HG02623 (cell line): Measurements from ENCODE around the gene CYP3A7.
"Not testable (repeated sequence)": the region's sequence is repeated elsewhere in the genome, so short reads cannot be mapped to it uniquely, and the experiment has no call there.

ENCODE experiments used
- ATAC-seq: cut with Tn5 transposase; IDR thresholded peaks from one replicate; pipeline ENCODE4 v1.9.1; 2021; ENCODE audit warnings: moderate library complexity; ENCODE audit not compliant: unreplicated experiment

Gene CYP3A7

DNA sequence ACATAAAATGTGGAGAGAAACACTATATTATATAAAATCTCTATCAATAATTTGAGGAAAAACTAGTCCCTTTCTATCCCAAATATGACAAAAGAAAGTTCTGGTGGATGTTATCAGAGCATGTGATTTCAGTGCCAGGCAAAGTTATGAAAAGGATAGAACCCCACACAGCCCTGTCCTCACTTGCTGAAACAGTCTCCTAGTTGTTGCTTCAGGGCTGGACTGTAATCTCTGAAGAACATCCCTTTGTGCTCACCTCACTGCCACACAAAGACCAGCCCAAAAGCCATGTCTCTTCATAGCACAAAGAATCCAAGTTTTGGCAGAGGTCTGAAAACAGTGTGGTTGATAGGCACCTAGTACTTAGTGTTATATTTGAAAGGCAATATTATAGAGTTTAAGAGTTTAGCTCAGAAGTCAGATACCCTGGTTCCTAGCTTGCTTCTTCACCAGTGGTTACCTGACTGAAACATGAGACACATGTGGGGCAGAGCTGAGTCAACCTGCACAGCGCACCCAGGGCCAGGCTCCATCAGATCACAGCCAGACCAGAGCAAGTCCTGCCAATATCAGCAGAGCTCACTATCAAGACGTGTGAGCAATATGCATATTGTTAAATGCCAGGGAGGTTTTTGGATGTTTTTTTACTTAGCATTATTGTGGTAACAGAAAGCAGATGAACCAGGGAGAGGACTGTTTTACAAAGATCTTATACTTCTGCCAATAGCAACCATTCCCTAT, 25.0 kb downstream of the CYP3A7 start:
- ATAC-seq: no peak

DNA sequence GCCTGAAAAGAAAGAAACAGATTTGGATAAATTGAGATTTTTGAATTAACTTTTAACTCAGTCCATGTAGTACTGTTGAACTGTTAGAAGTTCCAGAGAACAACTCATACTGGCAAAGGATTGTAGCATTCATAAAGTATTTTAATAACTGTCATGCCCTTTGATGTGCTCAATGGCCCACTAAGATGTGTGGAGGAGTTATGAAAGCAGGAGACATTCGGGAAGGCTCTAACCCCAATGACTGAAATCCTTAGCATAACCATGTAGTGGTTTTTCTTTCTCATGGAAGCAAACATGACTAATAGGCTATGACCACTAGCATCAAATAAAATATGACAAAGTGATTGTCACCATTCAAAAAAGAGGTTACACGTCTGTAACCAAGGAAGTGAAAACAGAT, 25.7 kb downstream of the CYP3A7 start:
- no peak for ATAC-seq

DNA sequence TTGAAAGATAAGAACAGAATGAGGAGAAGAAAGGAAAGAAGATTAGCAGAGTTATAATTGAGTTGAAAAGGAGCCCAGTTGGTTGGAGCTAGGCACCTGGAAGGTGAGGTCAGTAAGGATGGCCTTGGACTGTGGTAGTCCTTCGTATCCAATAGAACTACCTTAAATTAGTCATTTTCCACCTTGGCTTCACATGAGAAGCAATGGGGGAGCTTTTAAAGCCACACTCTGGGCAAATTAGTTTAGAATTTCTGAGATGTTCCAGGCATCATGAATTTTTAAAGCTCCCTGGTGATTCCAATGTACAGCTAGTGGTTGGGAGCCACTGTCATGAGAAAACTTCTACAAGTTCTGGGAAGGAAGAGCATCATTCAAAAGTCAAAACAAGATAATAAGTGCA, 27.9 kb downstream of the CYP3A7 start:
- no peak for ATAC-seq

DNA sequence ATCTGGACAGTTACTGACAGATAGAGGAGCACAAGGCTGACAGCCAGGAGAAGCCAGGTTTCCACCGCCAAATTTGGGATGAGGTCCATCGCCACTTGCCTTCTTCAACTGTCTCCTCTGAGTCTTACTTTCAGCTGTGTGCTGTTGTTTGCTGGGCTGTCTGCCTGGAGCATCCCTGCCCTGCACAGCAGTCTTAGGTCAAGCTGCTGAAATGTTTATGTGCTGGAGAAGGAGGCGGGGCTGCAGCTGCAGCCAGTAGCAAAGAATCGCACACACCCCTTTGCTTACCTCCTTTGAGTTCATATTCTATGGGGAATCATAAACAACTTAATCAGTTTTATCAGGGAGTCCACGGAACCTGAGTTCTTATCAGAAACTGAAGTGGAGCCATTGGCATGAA, 35.0 kb downstream of the CYP3A7 start:
- ATAC-seq: no peak

DNA sequence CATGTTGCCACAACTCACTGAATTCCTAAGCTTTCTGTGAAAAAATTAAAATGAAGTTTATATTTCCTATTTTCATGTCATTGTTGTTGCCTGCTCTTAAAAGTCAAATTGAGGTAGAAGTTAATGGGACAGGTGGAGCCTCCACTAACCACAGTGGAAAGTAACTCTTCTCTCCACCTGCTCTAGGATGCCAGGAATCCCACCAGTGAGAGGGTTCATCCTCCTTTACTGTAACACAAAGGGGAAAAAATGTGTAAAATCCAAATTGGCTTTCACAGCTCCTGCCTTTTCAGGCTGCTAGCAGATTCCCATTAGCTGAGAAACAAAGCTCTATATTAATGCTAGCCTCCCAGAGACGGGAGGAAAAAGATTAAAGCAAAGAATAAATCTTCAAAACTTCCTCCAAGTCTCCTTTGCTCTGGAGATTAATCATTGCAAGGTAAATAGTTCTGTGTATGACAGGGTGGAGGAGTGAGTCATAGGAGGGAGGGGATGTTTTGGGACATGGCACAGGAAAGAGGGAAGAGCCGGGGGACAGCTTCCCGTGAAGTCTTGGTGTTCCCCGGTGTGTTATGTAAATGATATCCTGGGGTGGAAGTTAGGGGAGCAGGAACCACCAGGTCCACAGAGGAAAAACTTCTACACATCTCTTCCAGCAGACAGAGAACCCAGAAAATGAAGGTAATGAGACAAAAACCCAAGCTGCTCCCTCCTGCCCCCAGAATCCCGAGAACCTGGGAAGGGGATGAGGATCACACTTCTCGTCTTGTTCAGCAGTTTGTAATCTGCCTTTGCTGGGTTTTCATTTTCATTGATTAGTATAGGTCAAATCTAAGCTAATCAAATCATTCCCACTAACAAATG, 35.9 kb downstream of the CYP3A7 start:
- ATAC-seq: not testable (repeated sequence)

DNA sequence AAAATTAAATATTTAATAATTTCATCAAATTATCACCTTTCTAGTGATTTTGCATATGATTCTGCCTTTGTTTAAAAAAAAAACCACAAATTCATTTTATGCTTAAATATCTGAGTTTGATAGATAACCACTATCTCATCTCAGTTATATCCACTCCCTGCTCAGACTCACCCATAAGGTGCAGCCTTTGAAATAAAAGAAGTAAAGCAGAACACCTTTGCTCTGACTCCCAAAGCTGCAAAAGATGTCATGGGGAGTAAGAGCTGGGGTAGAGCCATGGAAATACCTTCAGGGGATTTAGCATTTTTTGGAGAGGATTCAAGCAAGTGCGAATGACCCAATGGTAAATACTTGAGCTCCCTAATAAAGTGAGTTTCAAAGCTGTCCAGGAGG, 40.1 kb downstream of the CYP3A7 start:
- ATAC-seq: no peak

DNA sequence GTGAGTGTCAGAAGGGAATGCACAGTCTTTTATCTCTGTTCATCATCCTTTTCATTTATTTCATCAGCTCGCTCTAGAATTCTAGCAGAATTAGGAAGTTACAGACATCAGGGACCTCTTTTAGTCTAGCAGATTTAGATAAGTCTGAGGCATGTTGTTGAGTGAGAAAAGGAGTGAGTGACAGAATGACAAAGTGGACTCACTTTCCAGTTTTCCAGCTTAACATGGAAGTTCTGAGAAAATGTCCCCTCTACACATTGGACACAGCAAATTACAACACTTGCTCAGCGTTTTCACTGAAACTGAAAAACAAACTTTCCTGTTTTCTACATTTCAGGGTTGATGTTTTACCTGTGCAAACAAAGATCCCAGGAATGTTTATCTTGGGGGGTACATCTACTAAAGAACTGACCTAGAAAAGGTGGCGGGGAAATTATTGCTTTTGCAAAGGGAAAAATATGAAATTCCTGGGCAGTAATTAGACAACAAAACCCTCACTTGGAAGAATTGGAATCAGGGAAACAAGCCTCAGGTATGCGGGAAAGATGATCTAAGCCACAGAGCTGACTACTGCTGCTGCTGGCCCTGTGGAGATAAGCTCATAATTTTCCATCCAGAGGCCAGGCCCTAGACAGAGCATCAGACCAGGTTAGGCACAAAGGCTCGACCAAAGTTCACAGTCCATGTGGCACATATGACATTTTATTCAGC, 40.6 kb downstream of the CYP3A7 start:
- no peak for ATAC-seq

DNA sequence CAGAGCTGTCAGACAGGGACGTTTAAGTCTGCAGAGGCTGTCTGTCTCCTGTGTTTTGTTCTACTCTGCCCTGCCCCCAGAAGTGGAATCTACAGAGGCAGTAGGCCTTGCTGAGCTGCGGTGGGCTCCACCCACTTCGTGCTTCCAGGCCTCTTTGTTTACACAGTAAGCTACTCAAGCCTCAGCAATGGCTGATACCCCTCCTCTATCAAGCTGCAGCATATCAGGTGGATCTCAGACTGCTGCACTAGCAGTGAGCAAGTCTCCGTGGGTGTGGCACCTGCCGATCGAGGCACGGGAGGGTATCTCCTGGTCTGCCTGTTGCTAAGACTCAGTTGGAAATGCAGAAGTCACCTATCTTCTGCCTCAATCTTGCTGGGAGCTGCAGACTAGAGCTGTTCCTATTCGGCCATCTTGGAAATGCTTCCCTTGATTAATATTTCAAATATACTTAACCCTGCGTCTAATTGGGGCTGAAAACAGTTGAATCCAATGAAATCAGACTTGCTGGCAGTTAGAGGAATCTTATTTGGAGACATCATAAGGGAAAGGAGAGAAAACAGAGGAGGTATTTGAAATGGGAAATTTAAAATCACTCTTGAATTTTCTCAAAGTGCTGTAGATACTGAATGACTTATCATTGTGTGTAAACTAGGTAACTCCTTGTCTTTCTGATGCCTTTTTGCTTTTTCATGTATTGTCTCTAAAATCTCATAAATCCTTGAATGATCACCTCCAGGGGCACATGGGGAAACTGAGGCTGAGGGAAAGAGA, 41.4 kb downstream of the CYP3A7 start:
- ATAC-seq: no peak

DNA sequence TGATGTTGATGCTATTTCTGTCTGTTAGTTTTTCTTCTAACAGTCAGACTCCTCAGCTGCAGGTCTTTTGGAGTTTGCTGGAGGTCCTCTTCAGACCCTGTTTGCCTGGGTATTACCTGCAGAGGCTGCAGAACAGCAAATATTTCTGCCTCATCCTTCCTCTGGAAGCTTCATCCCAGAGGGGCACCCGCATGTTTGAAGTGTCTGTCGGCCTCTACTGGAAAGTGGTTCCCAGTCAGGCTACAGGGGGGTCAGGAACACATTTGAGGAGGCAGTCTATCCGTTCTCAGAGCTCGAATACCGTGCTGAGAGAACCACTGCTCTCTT, 41.9 kb downstream of the CYP3A7 start:
- ATAC-seq: no peak

DNA sequence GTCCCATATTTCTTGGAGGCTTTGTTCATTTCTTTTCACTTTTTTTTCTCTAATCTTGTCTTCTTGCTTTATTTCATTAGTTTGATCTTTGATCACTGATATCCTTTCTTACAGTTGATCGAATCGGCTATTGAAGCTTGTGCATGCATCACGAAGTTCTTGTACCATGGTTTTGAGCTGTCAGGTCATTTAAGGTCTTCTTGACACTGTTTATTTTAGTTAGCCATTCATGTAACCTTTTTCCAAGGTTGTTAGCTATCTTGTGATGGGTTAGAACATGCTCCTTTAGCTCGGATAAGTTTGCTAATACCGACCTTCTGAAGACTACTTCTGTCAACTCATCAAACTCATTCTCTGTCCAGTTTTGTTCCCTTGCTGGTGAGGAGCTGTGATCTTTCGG, 42.4 kb downstream of the CYP3A7 start:
- not testable (repeated sequence) for ATAC-seq

DNA sequence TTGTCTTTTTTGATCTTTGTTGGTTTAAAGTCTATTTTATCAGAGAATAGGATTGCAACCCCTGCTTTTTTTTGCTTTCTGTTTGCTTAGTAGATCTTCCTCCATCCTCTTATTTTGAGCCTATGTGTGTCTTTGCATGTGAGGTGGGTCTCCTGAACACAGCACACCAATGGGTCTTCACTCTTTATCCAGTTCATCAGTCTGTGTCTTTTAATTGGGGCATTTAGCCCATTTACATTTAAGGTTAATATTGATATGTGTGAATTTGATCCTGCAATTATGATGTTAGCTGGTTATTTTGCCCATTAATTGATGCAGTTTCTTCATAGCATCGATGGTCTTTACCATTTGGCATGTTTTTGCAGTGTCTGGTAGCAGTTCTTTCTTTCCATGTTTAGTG, 43.3 kb downstream of the CYP3A7 start:
- not testable (repeated sequence) for ATAC-seq

DNA sequence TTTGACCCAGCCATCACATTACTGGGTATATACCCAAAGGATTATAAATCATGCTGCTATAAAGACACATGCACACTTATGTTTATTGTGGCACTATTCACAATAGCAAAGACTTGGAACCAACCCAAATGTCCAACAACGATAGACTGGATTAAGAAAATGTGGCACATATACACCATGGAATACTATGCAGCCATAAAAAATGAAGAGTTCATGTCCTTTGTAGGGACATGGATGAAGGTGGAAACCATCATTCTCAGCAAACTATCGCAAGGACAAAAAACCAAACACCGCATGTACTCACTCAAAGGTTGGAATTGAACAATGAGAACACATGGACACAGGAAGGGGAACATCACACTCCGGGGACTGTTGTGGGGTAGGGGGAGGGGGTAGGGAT, 44.1 kb downstream of the CYP3A7 start:
- not testable (repeated sequence) for ATAC-seq

DNA sequence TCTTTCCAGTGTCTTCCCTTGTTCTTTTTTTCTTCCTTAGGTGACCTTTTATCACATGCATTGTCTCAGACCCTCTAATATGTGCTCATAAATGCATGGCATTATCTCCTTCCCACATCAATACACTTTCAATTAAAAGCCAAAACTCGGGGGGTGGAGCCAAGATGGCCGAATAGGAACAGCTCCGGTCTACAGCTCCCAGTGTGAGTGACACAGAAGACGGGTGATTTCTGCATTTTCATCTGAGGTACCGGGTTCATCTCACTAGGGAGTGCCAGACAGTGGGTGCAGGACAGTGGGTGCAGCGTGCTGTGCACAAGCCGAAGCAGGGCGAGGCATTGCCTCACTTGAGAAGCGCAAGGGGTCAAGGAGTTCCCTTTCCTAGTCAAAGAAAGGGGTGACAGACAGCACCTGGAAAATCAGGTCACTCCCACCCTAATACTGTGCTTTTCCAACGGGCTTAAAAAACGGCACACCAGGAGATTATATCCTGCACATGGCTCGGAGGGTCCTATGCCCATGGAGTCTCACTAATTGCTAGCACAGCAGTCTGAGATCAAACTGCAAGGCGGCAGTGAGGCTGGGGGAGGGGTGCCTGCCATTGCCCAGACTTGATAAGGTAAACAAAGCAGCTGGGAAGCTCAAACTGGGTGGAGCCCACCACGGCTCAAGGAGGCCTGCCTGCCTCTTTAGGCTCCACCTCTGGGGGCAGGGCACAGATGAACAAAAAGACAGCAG, 49.0 kb downstream of the CYP3A7 start:
- not testable (repeated sequence) for ATAC-seq

DNA sequence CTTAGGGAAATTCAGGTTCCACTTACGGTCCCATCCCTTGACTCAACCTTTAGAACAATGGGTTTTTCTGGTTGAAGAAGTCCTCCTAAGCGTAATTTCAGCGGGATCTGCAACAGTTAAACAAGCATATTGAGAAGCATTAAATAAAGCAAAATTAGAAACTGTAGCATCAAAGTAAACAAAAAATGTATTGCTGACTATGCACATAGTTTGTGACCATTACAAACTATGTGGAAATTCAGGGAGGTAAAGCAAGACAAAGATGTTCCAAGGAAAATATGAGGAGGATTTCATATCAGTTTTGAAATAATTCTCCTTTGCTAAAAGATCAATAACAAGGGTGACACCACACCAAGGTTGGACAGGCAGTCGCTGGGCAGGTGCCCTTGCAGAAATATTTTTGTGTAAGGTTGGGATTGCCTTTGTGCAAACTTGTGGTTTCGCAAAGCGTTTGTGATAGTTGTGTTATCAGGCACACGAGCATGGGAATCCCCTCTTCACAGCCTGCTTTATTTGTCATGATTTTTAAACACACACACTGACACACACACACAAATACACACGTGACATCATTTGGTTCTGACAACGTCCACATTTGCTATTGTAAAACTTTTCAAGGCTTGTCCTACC, 49.8 kb downstream of the CYP3A7 start:
- no peak for ATAC-seq

DNA sequence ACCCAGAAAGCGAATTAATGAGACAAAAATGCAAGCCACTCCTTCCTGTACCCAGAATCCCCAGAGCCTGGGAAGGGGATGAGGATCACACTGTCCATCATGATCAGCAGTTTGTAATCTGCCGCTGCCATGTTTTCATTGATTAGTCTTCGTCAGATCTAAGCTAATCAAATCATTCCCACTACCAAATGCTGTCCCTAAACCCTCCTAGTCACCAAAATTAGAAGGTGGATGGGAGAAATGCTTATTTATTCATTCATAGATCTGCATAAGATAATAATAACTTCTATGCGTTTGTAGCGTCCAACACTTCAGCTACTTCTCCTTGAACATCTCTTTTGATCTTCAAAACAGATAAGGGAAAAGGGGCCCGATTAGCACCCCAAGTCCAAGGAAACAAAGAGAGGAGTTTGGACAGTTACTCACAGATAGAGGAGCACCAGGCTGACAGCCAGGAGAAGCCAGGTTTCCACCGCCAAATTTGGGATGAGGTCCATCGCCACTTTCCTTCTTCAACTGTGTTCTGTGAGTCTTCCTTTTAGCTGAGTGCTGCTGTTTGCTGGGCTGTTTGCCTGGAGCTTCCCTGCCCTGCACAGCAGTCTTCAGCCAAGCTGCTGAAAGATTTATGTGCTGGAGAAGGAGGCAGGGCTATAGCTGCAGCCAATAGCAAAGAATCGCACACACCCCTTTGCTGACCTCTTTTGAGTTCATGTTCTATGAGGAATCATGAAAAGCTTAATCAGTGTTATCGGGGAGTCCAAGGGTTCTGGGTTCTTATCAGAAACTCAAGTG, 55.4 kb downstream of the CYP3A7 start, which contains the start of gene CYP3A5:
Gene CYP3A5 (minus strand): TSS at position 597 of the 792 bp plus-strand sequence. CDS start 100 bp downstream, at position 497.
- ATAC-seq: no peak

DNA sequence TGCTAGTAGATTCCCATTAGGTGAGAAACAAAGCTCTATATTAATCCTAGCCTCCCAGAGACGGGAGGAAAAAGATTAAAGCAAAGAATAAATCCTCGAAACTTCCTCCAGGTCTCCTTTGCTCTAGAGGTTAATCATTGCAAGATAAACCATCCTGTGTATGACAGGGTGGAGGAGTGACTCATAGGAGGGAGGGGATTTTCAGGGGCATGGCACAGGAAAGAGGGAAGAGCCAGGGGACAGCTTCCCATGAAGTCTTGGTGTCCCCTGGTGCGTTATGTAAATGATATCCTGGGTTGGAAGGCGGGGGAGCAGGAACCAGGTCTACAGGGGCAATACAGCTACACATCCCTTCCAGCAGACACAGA, 56.0 kb downstream of the CYP3A7 start:
- no peak for ATAC-seq

DNA sequence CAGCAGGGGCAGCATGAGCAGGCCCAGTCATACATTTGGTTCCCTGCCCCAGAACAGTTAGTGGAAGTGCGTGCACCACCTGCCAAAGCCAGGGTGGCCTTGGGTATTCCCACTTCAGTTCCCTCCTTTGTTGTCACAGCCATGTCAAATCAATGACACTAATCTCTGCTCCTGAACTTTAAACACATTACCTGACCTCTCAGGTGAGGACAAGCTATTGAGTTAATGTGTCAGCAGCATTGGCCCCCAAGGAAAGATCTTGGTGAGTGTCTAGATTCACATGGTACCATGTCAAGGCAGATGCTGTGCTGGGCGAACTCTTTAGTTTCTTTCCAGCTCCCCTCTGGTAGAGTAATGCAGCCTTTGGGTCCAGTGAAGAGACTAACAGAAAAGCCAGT, 57.3 kb downstream of the CYP3A7 start:
- no peak for ATAC-seq

DNA sequence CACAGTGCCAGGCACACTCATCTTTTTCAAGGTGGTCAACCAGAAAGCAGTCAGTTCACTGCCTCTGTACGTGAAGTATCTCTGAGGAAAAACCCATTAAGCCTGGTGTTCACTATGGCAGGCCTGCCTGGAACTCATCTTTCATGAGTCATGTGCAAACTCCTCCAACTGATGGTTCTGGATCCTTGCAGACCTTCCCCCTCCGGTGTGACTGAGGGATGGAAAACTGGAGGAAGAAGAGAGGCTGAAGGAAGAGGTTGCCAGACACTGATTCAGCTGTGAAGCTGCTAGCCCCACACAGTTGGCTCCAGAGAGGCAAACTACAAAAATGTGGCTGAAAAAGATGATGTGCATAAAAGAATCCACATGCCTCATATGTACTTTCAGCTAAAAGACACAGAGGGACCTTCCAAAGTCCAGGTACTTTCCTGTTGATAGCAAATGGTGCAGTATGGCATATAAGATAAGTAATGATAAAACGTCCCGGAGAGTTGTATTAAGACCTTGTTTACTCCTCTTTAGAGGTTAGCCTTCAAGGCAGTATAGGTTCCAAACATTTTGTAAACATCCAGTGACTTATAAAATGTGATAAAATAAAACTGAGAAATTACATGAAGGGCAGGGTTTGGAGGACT, 57.9 kb downstream of the CYP3A7 start:
- ATAC-seq: no peak
